ENCODE measurements around the gene ZNF770. TPM values are rescaled to one million over a fixed set of nuclear protein-coding genes. Genes with fewer than 3 reads are reported as not detected.

ZNF770 gene
- total RNA-seq, 1 donor from 2014 or later, result 56.1 TPM

DNA sequence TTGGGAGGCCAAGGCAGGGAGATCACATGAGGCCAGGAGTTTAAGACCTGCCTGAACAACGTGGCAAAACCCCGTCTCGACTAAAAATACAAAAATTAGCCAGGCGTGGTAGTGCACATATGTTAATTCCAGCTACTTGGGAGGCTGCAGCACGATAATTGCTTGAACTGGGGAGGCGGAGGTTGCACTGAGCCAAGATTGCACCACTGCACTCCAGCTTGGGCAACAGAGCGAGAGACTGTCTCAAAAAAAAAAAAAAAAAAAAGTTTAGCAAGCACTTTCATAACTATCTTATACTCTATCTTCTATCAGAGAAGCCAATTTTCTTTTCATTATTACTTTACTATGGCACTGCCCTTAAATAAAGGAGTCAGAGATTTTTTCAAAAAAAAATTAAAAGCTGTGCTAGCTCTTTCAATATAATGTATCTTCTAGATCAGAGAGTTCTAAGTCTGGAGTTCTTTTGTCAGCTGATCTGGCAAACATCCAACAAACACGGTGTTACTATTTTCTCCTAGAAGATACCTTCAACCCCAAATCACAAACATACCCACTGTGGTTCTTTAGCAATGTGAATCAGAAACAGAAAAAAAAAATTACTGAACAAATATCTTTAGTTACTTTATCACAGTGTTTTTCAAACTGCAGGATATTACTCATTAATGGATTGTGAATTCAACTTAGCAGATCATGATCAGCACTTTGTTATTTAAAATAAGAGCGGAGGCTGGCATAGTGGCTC, 3.0 kb downstream of the ZNF770 start:
- peaks cover 16% of the 10 kb centered on the region for H3K4me1 Mint-ChIP-seq

DNA sequence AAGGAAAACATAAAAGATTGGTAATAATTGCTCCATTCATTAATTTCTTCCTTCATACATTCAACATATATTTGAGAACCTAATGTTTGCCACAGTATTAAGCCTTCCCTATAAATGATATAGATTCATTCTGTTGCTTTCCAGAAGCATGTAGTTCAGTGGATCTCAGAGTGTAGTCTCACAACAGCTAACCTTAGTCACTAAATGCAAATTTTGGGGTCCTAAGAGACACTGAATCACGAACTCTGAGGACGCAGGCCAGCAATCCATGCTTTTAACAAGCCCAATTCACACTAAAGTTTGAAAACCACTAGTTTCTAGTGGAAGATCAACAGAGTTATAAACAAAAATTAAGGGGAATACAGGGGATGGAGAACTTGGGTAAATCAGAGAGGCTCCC, 11.3 kb downstream of the ZNF770 start:
- Histone ChIP-seq H2AFZ (replicated peaks) (no peak overlapping the region), H3K79me2 (ENCODE audit: low read depth) (peaks cover 10% of the 10 kb centered on the region), H3K4me2 (no peak overlapping the region), H3K4me3 (no peak overlapping the region), H3K27ac (no peak overlapping the region), H3K36me3 (no peaks in the 10 kb centered on the region), H3K27me3 (no peaks in the 10 kb centered on the region), H3K9me3 (ENCODE audit: low read depth) (no peaks in the 10 kb centered on the region), H3K9ac (no peak overlapping the region), H3F3A (ENCODE audit: low read depth) (peaks cover 8% of the 10 kb centered on the region), H4K20me1 (ENCODE audit: low read depth) (no peaks in the 10 kb centered on the region), H3K4me1 (no peaks in the 10 kb centered on the region)
- Mint-ChIP-seq H3K27ac (no peak overlapping the region), H3K4me1 (peaks cover 2% of the 10 kb centered on the region), H3K9me3 (no peaks in the 10 kb centered on the region), H3K27me3 (ENCODE audit: insufficient read depth, low read depth) (no peaks in the 10 kb centered on the region), H3K36me3 (peaks cover 4% of the 10 kb centered on the region), H3K4me3 (no peak overlapping the region)
- TF ChIP-seq, protein P1, sequence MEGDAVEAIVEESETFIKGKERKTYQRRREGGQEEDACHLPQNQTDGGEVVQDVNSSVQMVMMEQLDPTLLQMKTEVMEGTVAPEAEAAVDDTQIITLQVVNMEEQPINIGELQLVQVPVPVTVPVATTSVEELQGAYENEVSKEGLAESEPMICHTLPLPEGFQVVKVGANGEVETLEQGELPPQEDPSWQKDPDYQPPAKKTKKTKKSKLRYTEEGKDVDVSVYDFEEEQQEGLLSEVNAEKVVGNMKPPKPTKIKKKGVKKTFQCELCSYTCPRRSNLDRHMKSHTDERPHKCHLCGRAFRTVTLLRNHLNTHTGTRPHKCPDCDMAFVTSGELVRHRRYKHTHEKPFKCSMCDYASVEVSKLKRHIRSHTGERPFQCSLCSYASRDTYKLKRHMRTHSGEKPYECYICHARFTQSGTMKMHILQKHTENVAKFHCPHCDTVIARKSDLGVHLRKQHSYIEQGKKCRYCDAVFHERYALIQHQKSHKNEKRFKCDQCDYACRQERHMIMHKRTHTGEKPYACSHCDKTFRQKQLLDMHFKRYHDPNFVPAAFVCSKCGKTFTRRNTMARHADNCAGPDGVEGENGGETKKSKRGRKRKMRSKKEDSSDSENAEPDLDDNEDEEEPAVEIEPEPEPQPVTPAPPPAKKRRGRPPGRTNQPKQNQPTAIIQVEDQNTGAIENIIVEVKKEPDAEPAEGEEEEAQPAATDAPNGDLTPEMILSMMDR (IDR thresholded peaks at IDR 0.05), result no peak
- no peak for TF ChIP-seq EZH2phosphoT487 (IDR thresholded peaks at IDR 0.05)
- no peak for TF ChIP-seq EZH2 (IDR thresholded peaks at IDR 0.05)
- no peak for DNase-seq (ENCODE audit: low spot score)

More for the DNA sequence above, 3.0 kb downstream of the ZNF770 start:
- Histone ChIP-seq H2AFZ (replicated peaks) (no peak overlapping the region), H3K4me2 (no peak overlapping the region), H3K4me1 (peaks cover 10% of the 10 kb centered on the region), H4K20me1 (ENCODE audit: low read depth) (peaks cover 19% of the 10 kb centered on the region), H3K36me3 (peaks cover 3% of the 10 kb centered on the region), H3K9ac (no peak overlapping the region), H3K27ac (no peak overlapping the region), H3K9me3 (ENCODE audit: low read depth) (no peaks in the 10 kb centered on the region), H3K27me3 (no peaks in the 10 kb centered on the region), H3K4me3 (no peak overlapping the region), H3F3A (ENCODE audit: low read depth) (peaks cover 20% of the 10 kb centered on the region), H3K79me2 (ENCODE audit: low read depth) (peaks cover 67% of the 10 kb centered on the region)
- DNase-seq (ENCODE audit: low spot score), result no peak
- peaks cover 6% of the 10 kb centered on the region for H3K36me3 Mint-ChIP-seq
- no peak overlapping the region for H3K4me3 Mint-ChIP-seq
- no peaks in the 10 kb centered on the region for H3K9me3 Mint-ChIP-seq
- TF ChIP-seq EZH2phosphoT487 (IDR thresholded peaks at IDR 0.05), result no peak
- TF ChIP-seq EZH2 (IDR thresholded peaks at IDR 0.05), result no peak
- TF ChIP-seq, protein P1 (IDR thresholded peaks at IDR 0.05), result no peak
- no peak overlapping the region for H3K27ac Mint-ChIP-seq
- no peaks in the 10 kb centered on the region for H3K27me3 Mint-ChIP-seq (ENCODE audit: insufficient read depth, low read depth)

DNA sequence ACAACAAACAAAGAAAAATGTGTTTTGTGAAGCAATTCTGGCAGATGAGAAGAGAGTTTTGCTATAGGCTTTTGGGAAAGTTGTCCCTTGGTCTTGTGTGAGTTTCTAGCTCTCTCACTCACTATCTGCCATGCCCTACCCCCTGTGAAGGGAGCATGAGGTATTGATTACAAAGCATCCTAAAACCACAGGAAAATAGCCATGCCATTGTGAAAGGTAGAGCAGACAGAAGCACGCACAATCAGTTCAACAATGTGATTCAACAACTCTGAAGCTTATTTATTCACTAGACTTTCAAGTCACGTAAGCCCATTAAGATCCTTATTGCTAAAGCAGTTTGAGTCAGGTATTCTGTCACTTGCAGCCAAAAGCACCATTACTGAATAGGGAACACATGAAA, 12.0 kb downstream of the ZNF770 start:
- peaks cover 10% of the 10 kb centered on the region for H3K79me2 ChIP-seq (ENCODE audit: low read depth)
- no peaks in the 10 kb centered on the region for H3K36me3 ChIP-seq
- peak; percentile 5 for DNase-seq (ENCODE audit: low spot score)

More for the DNA sequence above, 12.0 kb downstream of the ZNF770 start:
- Histone ChIP-seq H3F3A (ENCODE audit: low read depth) (peaks cover 3% of the 10 kb centered on the region), H3K27ac (no peak overlapping the region), H3K4me1 (no peaks in the 10 kb centered on the region), H3K27me3 (no peaks in the 10 kb centered on the region), H3K9ac (no peak overlapping the region), H4K20me1 (ENCODE audit: low read depth) (no peaks in the 10 kb centered on the region), H3K9me3 (ENCODE audit: low read depth) (no peaks in the 10 kb centered on the region), H2AFZ (replicated peaks) (no peak overlapping the region), H3K4me3 (no peak overlapping the region), H3K4me2 (no peak overlapping the region)
- H3K4me1 Mint-ChIP-seq, result peaks cover 2% of the 10 kb centered on the region
- no peaks in the 10 kb centered on the region for H3K27me3 Mint-ChIP-seq (ENCODE audit: insufficient read depth, low read depth)
- peaks cover 4% of the 10 kb centered on the region for H3K36me3 Mint-ChIP-seq
- no peak overlapping the region for H3K4me3 Mint-ChIP-seq
- H3K27ac Mint-ChIP-seq, result no peak overlapping the region
- TF ChIP-seq EZH2phosphoT487 (IDR thresholded peaks at IDR 0.05) (peak; percentile 74), EZH2 (IDR thresholded peaks at IDR 0.05) (no peak)
- TF ChIP-seq, protein P1 (IDR thresholded peaks at IDR 0.05), result no peak
- H3K9me3 Mint-ChIP-seq, result no peaks in the 10 kb centered on the region
